ENCODE data around the gene TIMM13. TPM values are rescaled to one million over a fixed set of nuclear protein-coding genes. Genes with fewer than 3 reads are reported as not detected.
"Not testable (repeated sequence)": the region's sequence is repeated elsewhere in the genome, so short reads cannot be mapped to it uniquely, and the experiment has no call there.

The TIMM13 gene
- total RNA-seq, 1 donor = 24.2 TPM

DNA sequence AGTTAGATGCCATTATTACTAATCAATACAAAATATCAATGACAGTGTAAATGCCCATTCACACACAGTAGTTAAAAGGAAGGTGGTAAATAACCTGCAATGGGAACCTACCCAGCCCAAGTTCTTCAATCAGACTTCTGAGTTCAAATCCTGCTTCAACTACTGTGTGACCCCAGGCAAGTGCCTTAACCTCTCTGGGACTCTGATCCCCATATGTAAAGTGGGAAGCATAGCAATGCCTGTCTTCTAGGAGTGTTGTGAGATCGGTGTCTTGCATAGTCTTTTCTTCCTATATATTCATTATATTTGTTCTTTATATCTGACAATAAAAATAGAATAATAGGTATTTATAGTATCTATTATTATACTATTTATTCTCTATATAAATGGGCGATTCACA lies 6.9 kb downstream of the TIMM13 start:
- H3K4me3 ChIP-seq (ENCODE audit: low read depth, low read length) = no peak overlapping the region
- TF ChIP-seq, protein P1, sequence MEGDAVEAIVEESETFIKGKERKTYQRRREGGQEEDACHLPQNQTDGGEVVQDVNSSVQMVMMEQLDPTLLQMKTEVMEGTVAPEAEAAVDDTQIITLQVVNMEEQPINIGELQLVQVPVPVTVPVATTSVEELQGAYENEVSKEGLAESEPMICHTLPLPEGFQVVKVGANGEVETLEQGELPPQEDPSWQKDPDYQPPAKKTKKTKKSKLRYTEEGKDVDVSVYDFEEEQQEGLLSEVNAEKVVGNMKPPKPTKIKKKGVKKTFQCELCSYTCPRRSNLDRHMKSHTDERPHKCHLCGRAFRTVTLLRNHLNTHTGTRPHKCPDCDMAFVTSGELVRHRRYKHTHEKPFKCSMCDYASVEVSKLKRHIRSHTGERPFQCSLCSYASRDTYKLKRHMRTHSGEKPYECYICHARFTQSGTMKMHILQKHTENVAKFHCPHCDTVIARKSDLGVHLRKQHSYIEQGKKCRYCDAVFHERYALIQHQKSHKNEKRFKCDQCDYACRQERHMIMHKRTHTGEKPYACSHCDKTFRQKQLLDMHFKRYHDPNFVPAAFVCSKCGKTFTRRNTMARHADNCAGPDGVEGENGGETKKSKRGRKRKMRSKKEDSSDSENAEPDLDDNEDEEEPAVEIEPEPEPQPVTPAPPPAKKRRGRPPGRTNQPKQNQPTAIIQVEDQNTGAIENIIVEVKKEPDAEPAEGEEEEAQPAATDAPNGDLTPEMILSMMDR (IDR thresholded peaks at IDR 0.05; ENCODE audit: insufficient read depth, low read depth, low read length) = no peak
- DNase-seq (ENCODE audit: low read depth) = no peak

DNA sequence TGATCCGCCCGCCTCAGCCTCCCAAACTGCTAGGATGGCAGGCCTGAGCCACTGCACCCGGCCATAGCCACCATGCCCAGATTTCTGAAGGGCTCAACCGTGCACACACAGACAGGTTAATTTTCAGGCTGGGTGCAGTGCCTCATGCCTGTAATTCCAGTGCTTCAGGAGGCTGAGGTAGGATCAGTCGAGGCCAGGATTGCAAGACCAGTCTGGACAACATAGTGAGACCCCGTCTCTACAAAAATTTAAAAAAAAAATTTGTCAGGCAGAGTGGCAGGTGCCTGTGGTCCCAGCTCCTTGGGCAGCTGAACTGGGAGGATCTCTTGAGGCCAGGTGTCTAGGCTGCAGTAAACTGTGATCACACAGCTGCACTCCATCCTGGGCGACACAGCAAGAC lies 7.6 kb downstream of the TIMM13 start:
- no peak overlapping the region for H3K4me3 ChIP-seq (ENCODE audit: low read depth, low read length)
- no peak for DNase-seq (ENCODE audit: low read depth)
- TF ChIP-seq, protein P1 (IDR thresholded peaks at IDR 0.05; ENCODE audit: insufficient read depth, low read depth, low read length) = no peak

DNA sequence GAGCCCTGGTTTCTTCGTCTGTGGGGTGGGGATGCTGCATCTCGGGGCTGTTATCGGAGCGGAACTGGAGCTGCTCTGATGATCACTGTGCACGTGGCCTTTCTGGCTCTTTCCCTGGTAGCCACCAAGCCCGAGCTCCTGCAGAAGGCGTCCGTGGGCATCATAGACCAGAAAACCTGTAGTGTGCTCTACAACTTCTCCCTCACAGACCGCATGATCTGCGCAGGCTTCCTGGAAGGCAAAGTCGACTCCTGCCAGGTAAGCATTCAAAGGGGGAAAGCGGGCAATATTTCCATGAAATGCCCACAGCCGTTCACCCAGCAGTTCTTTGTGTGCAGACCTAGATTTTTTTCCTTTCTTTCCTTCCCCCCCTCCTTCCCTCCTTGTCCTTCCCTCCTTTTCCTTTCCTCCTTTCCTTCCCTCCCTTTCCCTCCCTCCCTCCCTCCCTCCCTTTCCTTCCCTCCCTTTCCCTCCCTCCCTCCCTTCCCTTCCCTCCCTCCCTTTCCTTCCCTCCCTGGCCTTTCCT lies 9.4 kb downstream of the TIMM13 start:
- no peak overlapping the region for H3K4me3 ChIP-seq (ENCODE audit: low read depth, low read length)
- no peak for DNase-seq (ENCODE audit: low read depth)
- TF ChIP-seq, protein P1 (IDR thresholded peaks at IDR 0.05; ENCODE audit: insufficient read depth, low read depth, low read length) = no peak

DNA sequence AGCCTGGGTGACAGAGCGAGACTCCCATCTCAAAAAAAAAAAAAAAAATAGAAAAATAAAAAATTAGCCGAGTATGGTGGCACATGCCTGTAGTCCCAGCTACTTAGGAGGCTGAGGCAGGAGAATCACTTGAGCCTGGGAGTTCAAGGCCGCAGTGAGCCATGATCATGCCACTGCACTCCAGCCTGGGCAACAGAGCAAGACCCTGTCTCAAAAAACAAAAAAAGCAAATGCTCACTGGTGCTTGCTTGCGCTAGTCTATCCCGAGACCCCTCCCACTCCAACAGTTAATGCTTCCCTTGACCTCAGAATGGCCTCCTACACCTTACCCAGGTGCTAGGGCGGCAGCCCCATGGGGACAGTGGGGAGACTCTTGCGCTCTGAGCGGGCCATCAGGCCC lies 9.9 kb downstream of the TIMM13 start:
- not testable (repeated sequence) for DNase-seq (ENCODE audit: low read depth); H3K4me3 ChIP-seq (ENCODE audit: low read depth, low read length)

DNA sequence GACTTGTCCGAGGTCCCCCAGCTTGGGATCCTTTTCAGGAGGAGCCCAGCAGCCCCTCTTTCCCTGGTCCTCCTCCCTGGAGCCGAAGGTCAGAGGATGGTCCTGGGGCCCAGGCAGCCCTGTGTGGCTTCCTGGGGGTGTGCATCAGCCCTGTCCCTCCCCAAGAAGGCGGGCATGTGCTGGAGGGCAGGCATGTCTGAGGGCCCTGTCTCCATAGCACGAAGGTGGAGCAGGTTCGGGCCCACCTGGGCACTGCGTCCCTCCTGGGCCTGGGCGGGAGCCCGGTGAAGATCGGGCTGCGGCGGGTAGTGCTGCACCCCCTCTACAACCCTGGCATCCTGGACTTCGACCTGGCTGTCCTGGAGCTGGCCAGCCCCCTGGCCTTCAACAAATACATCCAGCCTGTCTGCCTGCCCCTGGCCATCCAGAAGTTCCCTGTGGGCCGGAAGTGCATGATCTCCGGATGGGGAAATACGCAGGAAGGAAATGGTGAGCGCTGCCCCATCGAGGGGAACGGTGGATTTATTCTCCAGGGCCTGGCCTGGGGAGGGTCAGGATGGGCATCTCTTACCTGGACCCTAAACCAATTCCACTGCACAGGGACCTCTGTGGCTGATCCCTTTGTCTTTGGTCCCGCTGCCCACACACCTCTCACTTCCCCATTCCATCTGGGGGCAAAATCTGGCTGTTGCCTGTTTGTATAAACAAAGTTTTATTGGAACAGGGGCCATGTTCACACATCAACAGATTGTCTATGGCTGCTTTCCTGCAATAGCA lies 10.9 kb downstream of the TIMM13 start:
- no peak for DNase-seq (ENCODE audit: low read depth)

DNA sequence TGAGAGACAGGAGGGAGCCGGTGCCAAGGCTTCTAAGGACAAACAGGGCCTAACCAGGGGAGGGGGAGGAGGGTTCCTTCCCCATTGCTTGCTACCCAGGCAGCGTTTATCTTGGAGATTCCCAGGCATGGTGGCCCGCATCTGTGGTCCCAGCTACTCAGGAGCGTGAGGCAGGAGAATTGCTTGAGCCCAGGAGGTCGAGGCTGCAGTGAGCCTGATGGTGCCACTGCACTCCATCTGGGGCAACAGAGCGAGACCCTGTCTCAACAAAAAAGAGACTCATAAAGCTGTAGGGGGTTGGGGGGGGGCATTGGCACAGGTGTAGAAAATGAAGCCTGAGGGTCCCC lies 11.4 kb downstream of the TIMM13 start:
- TF ChIP-seq, protein P1 (IDR thresholded peaks at IDR 0.05; ENCODE audit: insufficient read depth, low read depth, low read length) = no peak
- DNase-seq (ENCODE audit: low read depth) = no peak
- no peak overlapping the region for H3K4me3 ChIP-seq (ENCODE audit: low read depth, low read length)

More for the DNA sequence above, 10.9 kb downstream of the TIMM13 start:
- TF ChIP-seq, protein P1 (IDR thresholded peaks at IDR 0.05; ENCODE audit: insufficient read depth, low read depth, low read length) = no peak
- no peak overlapping the region for H3K4me3 ChIP-seq (ENCODE audit: low read depth, low read length)

DNA sequence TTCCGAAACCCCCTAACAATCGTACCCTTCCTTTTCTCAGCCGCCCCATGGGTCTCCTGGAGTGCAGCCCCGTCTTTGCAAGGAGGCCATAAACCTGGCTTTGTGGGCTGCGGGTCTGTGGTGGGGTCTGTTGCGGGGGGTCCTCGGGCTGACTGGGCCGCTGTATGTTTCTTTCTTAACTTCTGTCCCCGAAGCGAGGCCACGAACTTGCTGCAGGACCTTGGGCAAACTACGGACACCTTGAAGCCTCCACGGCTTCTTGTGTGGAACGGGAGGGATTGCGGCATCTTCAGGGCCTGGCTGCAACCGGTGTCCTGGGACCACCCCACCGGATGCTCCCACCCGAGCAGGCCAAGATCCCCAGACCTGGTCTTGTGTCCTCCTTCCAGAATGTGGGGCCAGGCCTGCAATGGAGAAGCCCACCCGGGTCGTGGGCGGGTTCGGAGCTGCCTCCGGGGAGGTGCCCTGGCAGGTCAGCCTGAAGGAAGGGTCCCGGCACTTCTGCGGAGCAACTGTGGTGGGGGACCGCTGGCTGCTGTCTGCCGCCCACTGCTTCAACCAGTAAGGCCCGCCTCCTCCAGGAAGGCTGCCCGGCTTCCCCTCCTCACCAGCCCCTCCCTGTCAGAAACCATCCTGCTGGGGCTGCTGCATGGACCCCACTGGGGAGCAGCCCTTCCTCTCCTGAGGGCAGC lies 12.0 kb downstream of the TIMM13 start:
- DNase-seq (ENCODE audit: low read depth) = no peak

More for the DNA sequence above, 12.0 kb downstream of the TIMM13 start:
- H3K4me3 ChIP-seq (ENCODE audit: low read depth, low read length) = no peak overlapping the region
- TF ChIP-seq, protein P1 (IDR thresholded peaks at IDR 0.05; ENCODE audit: insufficient read depth, low read depth, low read length) = no peak
